ENCODE data around the gene PRELID2. TPM values are rescaled to one million over a fixed set of nuclear protein-coding genes. Genes with fewer than 3 reads are reported as not detected.
"Not testable (repeated sequence)": the region's sequence is repeated elsewhere in the genome, so short reads cannot be mapped to it uniquely, and the experiment has no call there.

Gene PRELID2
- polyA plus RNA-seq, 4 donors = 7.2 to 9.1 (median 7.9) TPM

- no peak for DNase-seq (ENCODE audit: low read depth in 4 of 4, low spot score in 2 of 4)
These were observed 33.9 kb downstream of the PRELID2 start for GRCh38 chr5:145801195-145801594.

DNA sequence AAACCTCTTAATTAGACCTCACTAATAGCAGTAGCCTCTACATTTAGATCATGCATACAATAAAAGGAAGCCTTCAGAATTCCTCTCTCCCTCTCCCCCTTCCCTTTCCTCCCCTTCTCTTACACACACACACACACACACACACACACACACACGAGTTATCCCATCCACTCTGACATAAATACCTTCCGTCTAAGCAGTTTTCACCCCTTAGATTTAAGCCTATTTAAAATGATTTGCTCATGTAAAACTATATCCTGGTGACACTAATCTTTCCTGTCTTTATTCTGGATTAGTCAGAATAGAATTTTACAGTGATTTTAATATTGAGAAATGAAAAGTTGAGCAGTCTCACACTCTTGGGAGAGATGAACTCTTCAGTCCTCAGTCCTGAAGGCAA lies 35.0 kb downstream of the PRELID2 start:
- DNase-seq (ENCODE audit: low read depth in 4 of 4, low spot score in 2 of 4) = no peak

DNA sequence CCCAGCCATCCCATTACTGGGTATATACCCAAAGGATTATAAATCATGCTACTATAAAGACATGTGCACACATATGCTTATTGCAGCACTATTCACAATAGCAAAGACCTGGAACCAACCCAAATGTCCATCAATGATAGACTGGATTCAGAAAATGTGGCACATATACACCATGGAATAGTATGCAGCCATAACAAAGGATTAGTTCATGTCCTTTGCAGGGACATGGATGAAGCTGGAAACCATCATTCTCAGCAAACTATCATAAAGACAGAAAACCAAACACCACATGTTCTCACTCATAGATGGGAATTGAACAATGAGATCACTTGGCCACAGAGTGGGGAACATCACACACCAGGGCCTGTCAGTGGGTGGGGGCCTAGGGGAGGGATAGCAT lies 36.6 kb downstream of the PRELID2 start:
- not testable (repeated sequence) for DNase-seq (ENCODE audit: low read depth in 4 of 4, low spot score in 2 of 4)

GRCh38 chr5:145797336-145797735 lies 37.8 kb downstream of the PRELID2 start:
- DNase-seq (ENCODE audit: low read depth in 4 of 4, low spot score in 2 of 4) = no peak

- DNase-seq (ENCODE audit: low read depth in 4 of 4, low spot score in 2 of 4) = no peak
These were observed 38.8 kb downstream of the PRELID2 start for GRCh38 chr5:145796318-145796717.

- no peak for DNase-seq (ENCODE audit: low read depth in 4 of 4, low spot score in 2 of 4)
These were observed 41.6 kb downstream of the PRELID2 start for GRCh38 chr5:145793574-145793973.

GRCh38 chr5:145792840-145793239 lies 42.3 kb downstream of the PRELID2 start:
- DNase-seq (ENCODE audit: low read depth in 4 of 4, low spot score in 2 of 4) = no peak

DNA sequence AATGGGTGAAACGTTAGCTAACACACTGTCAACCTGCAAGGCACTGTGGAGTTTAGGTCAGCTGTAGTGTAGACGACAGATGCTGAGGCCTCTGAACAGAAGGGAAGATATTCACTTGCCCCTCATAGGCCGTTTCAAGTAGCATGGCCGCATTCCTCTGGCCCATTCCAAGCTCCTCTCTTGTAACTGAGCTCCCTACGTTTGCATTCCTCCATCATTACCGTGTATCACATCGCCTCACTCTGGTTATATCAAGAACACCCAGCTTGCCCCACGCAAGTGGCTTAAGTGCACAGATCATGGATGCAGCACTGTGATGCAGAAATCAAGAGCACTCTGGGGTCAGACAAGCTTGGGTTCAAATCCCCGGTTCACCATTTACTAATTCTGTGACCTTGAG lies 43.3 kb downstream of the PRELID2 start:
- no peak for DNase-seq (ENCODE audit: low read depth in 4 of 4, low spot score in 2 of 4)

- no peak for DNase-seq (ENCODE audit: low read depth in 4 of 4, low spot score in 2 of 4)
These were observed 47.1 kb downstream of the PRELID2 start for GRCh38 chr5:145787996-145788395.

- DNase-seq (ENCODE audit: low read depth in 4 of 4, low spot score in 2 of 4) = no peak
These were observed 47.6 kb downstream of the PRELID2 start for GRCh38 chr5:145787507-145787906.

DNA sequence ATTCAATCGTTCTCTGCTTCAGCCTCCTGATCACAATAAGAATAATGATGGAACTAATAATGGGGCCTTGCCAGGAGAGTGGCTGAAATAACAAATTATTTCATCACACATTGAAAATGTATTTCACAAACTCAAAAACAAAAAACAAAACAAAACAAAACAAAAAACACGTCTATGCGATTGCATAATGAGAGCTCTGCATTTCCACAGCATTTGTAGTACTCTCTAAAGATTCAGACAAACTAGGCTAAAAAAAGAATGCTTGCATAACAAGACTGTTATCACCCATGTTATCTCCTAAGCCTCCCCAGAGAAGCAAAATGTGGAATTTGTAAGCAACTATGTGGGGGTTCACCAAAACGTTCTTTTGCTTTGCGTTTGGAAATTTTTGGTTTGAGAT lies 48.1 kb downstream of the PRELID2 start:
- DNase-seq (ENCODE audit: low read depth in 4 of 4, low spot score in 2 of 4) = no peak

DNA sequence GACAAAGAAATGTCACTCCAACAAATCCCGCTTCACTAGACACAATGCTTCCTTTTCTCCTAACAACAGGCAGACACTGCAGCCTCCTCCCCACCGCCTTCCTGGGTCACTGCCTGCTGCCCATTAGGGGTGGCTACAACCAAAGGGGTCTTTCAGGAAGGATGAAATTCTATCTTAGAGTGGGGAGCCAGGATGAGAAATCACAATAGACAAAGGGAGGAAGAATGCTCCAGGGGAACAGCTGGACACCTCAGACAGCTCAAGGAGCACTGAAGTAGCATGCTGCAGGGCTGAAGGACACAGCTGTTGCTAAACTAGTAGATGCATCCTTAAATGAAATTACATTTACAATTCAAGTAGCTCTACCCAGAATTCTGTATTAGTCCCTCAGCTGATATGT lies 54.2 kb downstream of the PRELID2 start:
- DNase-seq (ENCODE audit: low read depth in 4 of 4, low spot score in 2 of 4) = no peak

- no peak for DNase-seq (ENCODE audit: low read depth in 4 of 4, low spot score in 2 of 4)
These were observed 56.8 kb downstream of the PRELID2 start for GRCh38 chr5:145778144-145778900.

GRCh38 chr5:145777445-145778063 lies 57.6 kb downstream of the PRELID2 start:
- no peak for DNase-seq (ENCODE audit: low read depth in 4 of 4, low spot score in 2 of 4)

DNA sequence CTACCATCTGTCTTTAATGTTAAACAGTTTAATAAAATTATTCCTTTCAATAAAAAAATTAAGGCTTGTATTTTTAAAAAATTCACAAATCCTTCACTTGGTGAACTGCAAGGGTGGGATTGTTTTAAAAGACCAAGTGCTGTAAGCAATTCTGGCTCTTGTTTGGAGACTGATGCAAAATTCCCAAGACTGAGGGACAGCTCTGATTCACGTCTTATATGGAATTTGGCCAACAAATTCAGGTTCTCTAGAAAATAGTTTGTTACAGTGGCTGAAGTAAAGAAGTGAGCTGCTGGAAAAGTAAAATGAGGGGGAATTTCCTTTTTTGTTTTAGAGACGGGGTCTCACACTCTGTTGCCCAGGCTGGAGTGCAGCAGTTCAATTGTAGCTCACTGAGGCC lies 58.3 kb downstream of the PRELID2 start:
- no peak for DNase-seq (ENCODE audit: low read depth in 4 of 4, low spot score in 2 of 4)

- no peak for DNase-seq (ENCODE audit: low read depth in 4 of 4, low spot score in 2 of 4)
These were observed 59.2 kb downstream of the PRELID2 start for GRCh38 chr5:145775893-145776444.

DNA sequence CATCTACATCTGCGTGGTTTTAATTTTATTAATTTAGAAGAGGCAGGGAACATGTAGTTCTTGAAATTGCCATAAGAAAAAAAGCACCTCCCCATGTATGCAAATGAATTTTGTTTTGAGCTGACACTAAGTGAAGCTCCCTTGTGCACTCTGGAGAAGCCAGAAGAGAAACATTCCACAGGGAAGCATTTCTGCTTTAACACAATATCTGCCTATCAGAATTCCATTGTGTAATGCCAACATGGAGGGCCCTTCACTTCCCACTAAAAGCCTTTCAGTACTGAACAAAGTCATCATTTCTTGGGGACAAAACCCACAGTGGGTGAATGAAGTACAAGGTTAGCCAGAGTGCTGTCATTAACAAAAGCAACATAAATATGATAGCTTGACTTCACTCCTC lies 59.7 kb downstream of the PRELID2 start:
- DNase-seq (ENCODE audit: low read depth in 4 of 4, low spot score in 2 of 4) = no peak

GRCh38 chr5:145774442-145774841 lies 60.7 kb downstream of the PRELID2 start:
- no peak for DNase-seq (ENCODE audit: low read depth in 4 of 4, low spot score in 2 of 4)

DNA sequence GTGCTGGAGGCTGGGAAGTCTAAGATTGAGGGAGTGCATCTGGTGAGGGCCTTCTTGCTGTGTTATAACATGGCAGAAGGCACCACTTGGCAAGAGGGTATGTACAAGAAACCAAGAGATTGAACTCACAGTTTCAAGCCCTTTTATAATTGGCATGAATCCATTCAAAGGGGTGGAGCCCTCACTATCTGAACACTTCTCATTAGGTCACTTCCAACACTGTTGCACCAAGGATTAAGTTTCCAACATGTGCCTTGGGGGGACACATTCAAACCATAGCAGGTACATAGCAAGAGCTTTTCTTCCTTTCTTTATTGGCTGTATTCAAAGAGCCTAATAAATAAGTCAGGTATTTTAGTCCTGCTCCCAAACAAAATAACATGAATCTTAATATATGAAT lies 62.7 kb downstream of the PRELID2 start:
- no peak for DNase-seq (ENCODE audit: low read depth in 4 of 4, low spot score in 2 of 4)

DNA sequence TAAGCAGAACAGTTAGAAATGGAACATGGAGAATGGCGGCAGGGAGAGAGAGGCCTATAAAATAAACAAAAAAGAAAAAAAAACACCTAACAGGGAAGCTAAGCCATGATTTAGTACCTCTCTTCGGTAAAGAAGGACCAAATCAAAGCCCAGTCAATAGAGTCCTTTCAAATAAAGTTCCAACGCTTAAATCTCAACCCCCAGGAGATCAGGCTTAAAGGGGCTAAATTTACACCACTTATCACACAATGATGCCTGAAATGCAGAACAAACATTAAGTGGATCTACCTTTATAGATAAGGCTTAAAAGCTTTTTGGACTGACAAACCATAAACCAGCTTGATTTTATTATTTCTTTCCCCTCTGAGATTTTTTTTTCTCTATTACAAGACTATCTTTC lies 66.3 kb downstream of the PRELID2 start:
- no peak for DNase-seq (ENCODE audit: low read depth in 4 of 4, low spot score in 2 of 4)

- no peak for DNase-seq (ENCODE audit: low read depth in 4 of 4, low spot score in 2 of 4)
These were observed 70.8 kb downstream of the PRELID2 start for GRCh38 chr5:145764325-145764724.

DNA sequence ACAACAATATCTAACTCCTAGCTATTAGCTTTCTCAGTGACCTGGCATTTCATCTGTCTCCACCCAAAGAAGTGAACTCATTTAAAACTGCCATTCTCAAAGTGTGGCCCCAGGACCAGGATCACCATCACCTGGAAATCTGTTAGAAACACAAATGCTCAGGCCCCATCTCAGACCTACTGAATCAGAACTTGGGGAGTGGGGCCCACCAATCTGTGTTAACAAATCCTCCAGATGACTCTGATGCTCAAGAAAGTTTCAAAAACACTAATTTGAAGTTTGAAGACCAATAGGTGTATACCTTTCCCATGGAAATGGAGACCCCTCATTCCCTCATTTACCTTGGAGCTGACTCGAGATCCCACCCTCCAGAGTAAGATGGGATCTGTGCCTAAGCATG lies 72.3 kb downstream of the PRELID2 start:
- DNase-seq (ENCODE audit: low read depth in 4 of 4, low spot score in 2 of 4) = no peak

Measured in left renal cortex interstitium (tissue), 4 donors.